HepG2 (cell line): ENCODE measurements around the gene MYL11. TPM values are rescaled to one million over a fixed set of nuclear protein-coding genes. Genes with fewer than 3 reads are reported as not detected.

ENCODE experiments used
- DMAP1 ChIP-seq: IDR thresholded peaks from 2 replicates; pipeline ENCODE4 v1.6.1; 2016
- JUN ChIP-seq: sonication (generic); formaldehyde crosslinking; IDR thresholded peaks from 2 replicates; pipeline ENCODE4 v1.4.0; 2020; ENCODE audit warnings: mild to moderate bottlenecking, missing genetic modification reagents
- KLF6 ChIP-seq: IDR thresholded peaks from 2 replicates; pipeline ENCODE4 v1.8.0; 2016; ENCODE audit warnings: missing biosample characterization, missing genetic modification reagents
- NFRKB ChIP-seq: fragments of 450-650 bp; IDR thresholded peaks from 2 replicates; pipeline ENCODE4 v1.6.1; 2017
- NPAS2 ChIP-seq: sonication (generic); formaldehyde crosslinking; IDR thresholded peaks from 2 replicates; pipeline ENCODE4 v1.8.0; 2022; ENCODE audit warnings: mild to moderate bottlenecking, missing genetic modification reagents, borderline replicate concordance
- SP5 ChIP-seq: IDR thresholded peaks from 2 replicates; pipeline ENCODE4 v1.6.1; 2016; ENCODE audit warnings: low read depth, borderline replicate concordance
- ZFP1 ChIP-seq: IDR thresholded peaks from 2 replicates; pipeline ENCODE4 v1.6.1; 2016
- ZNF251 ChIP-seq: sonication (generic); formaldehyde crosslinking; IDR thresholded peaks from 2 replicates; pipeline ENCODE4 v1.9.0; 2021; ENCODE audit warnings: mild to moderate bottlenecking, missing genetic modification reagents
- ZNF616 ChIP-seq: sonication (generic); formaldehyde crosslinking; IDR thresholded peaks from 2 replicates; pipeline ENCODE4 v1.5.0; 2020; ENCODE audit warnings: low read depth, mild to moderate bottlenecking, missing genetic modification reagents
- ZNF891 ChIP-seq: sonication (generic); formaldehyde crosslinking; IDR thresholded peaks from 2 replicates; pipeline ENCODE4 v1.5.0; 2020; ENCODE audit warnings: mild to moderate bottlenecking, missing genetic modification reagents
- polyA plus RNA-seq, 8 experiments: library from polyadenylated mRNA; depleted of rRNA in 3 of 8; stranded (reverse) in 7 of 8; unstranded in 1 of 8; fragments of >200 nt; fragmentation: Illumina TruSeq in 4 of 8; extraction: Trizol in 4 of 8; gene quantifications; 2 replicates each; pipeline versions ENCODE4 v1.2.1 to v1.2.3, GENCODE V29; 2011 to 2016; ENCODE audit warnings: low read depth in 4 of 8, missing spikeins in 1 of 8, mixed read lengths in 1 of 8; ENCODE audit not compliant: insufficient read depth in 1 of 8
- total RNA-seq, 5 experiments: library from RNA; depleted of rRNA; stranded (reverse); fragments of >200 nt; fragmentation: Illumina TruSeq; extraction: Trizol; gene quantifications; 2 replicates each; pipeline ENCODE4 v1.2.3, GENCODE V29; 2016; ENCODE audit warnings: low read depth in 1 of 5
- TF ChIP-seq, protein P1 (sequence below): IDR thresholded peaks from 2 replicates; pipeline ENCODE4 v1.6.1; 2016; ENCODE audit warnings: low read depth, missing genetic modification reagents, missing compliant biosample characterization
- TF ChIP-seq, protein P2 (sequence below): sonication (generic); formaldehyde crosslinking; IDR thresholded peaks from 2 replicates; pipeline ENCODE4 v1.4.0; 2020; ENCODE audit warnings: missing genetic modification reagents
- TF ChIP-seq, protein P3 (sequence below): sonication (generic); formaldehyde crosslinking; IDR thresholded peaks from 2 replicates; pipeline ENCODE4 v1.8.0; 2022; ENCODE audit warnings: missing genetic modification reagents, mild to moderate bottlenecking, inconsistent platforms, borderline replicate concordance
- TF ChIP-seq, protein P4 (sequence below): sonication (generic); formaldehyde crosslinking; IDR thresholded peaks from 2 replicates; pipeline ENCODE4 v1.9.0; 2021; ENCODE audit warnings: missing genetic modification reagents, borderline replicate concordance

Gene MYL11
- total and polyA plus RNA-seq, 2 of the 13 experiments (the other 11 are each of a cell fraction or from before 2014, with no cell fraction given), result not detected

DNA sequence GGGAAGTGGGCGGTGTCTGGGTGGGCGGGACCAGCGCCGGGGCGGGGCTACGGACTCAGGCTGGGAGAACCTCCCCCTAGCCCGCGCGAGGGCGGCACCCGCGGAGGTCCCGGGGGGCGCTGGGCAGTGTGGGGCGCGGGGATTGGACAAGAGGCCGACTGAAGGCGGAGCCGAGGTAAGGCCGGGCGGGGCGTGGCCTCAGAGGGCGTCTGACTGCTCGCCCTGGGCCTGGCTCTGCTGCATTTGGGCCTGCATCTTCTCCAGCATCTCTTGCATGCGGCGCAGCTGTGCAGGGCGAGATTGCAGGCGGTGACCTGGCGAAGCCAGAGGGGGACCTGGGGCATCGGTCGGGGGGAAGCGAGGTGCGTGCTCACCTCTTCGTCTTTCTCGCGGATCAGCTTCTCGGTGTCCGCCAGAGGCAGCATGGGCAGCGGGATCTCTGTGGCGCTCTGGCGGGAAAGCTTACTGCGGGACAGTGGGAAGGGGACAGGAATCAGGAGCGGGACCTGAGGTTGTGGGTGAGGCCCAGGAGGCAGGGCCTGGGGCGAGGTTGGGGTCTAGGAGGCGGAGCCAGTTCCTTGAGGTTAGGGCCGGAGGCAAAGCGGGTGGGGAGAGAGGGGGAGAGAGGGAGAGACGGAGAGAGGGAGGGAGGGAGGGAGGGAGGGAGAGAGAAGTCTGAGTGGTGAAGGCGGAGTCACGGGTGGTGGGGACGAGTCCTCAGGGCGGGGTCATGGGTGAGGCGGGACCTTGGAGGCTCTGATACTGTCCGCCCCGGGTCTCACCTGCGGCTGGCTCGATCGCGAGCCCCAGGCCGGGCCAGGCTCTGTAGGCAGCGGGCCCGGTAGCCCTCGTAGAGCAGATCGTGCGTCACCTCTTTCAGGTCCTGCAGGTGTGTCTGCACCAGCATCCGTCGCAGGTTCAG is 3.9 kb downstream of the MYL11 start (continued):
- peak; percentile 87 for TF ChIP-seq SP5
- peak; percentile 87 for TF ChIP-seq ZNF891
- TF ChIP-seq, protein P1, sequence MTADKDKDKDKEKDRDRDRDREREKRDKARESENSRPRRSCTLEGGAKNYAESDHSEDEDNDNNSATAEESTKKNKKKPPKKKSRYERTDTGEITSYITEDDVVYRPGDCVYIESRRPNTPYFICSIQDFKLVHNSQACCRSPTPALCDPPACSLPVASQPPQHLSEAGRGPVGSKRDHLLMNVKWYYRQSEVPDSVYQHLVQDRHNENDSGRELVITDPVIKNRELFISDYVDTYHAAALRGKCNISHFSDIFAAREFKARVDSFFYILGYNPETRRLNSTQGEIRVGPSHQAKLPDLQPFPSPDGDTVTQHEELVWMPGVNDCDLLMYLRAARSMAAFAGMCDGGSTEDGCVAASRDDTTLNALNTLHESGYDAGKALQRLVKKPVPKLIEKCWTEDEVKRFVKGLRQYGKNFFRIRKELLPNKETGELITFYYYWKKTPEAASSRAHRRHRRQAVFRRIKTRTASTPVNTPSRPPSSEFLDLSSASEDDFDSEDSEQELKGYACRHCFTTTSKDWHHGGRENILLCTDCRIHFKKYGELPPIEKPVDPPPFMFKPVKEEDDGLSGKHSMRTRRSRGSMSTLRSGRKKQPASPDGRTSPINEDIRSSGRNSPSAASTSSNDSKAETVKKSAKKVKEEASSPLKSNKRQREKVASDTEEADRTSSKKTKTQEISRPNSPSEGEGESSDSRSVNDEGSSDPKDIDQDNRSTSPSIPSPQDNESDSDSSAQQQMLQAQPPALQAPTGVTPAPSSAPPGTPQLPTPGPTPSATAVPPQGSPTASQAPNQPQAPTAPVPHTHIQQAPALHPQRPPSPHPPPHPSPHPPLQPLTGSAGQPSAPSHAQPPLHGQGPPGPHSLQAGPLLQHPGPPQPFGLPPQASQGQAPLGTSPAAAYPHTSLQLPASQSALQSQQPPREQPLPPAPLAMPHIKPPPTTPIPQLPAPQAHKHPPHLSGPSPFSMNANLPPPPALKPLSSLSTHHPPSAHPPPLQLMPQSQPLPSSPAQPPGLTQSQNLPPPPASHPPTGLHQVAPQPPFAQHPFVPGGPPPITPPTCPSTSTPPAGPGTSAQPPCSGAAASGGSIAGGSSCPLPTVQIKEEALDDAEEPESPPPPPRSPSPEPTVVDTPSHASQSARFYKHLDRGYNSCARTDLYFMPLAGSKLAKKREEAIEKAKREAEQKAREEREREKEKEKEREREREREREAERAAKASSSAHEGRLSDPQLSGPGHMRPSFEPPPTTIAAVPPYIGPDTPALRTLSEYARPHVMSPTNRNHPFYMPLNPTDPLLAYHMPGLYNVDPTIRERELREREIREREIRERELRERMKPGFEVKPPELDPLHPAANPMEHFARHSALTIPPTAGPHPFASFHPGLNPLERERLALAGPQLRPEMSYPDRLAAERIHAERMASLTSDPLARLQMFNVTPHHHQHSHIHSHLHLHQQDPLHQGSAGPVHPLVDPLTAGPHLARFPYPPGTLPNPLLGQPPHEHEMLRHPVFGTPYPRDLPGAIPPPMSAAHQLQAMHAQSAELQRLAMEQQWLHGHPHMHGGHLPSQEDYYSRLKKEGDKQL (CRISPR knock-in tag), result no peak
- TF ChIP-seq KLF6 (CRISPR knock-in tag), result peak; percentile 66; the same call in 1 of the 2 replicates
- TF ChIP-seq ZNF251, result peak; percentile 93; the same call in 1 of the 2 replicates
- TF ChIP-seq ZFP1 (CRISPR knock-in tag), result no peak
- TF ChIP-seq, protein P2, sequence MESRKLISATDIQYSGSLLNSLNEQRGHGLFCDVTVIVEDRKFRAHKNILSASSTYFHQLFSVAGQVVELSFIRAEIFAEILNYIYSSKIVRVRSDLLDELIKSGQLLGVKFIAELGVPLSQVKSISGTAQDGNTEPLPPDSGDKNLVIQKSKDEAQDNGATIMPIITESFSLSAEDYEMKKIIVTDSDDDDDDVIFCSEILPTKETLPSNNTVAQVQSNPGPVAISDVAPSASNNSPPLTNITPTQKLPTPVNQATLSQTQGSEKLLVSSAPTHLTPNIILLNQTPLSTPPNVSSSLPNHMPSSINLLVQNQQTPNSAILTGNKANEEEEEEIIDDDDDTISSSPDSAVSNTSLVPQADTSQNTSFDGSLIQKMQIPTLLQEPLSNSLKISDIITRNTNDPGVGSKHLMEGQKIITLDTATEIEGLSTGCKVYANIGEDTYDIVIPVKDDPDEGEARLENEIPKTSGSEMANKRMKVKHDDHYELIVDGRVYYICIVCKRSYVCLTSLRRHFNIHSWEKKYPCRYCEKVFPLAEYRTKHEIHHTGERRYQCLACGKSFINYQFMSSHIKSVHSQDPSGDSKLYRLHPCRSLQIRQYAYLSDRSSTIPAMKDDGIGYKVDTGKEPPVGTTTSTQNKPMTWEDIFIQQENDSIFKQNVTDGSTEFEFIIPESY (CRISPR knock-in tag), result 0 out of 2 replicates have a peak, but pooled peaks have one; percentile 36
- peak; percentile 51; the same call in 1 of the 2 replicates for TF ChIP-seq DMAP1 (CRISPR knock-in tag)
- TF ChIP-seq, protein P3, sequence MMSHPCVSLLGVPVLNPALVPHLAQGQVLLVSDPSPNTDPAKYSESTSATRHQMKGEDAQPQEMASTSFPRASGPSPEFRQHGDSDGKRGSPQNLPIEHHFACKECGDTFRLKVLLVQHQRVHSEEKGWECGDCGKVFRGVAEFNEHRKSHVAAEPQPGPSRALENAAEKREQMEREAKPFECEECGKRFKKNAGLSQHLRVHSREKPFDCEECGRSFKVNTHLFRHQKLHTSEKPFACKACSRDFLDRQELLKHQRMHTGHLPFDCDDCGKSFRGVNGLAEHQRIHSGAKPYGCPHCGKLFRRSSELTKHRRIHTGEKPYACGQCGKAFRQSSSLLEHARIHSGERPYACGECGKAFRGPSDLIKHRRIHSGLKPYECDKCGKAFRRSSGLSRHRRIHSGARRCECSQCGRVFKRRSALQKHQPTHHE (CRISPR knock-in tag), result peak; percentile 19; the same call in 1 of the 2 replicates
- TF ChIP-seq ZNF616, result peak; percentile 63; the same call in 1 of the 2 replicates
- no peak for TF ChIP-seq NFRKB
- TF ChIP-seq, protein P4, sequence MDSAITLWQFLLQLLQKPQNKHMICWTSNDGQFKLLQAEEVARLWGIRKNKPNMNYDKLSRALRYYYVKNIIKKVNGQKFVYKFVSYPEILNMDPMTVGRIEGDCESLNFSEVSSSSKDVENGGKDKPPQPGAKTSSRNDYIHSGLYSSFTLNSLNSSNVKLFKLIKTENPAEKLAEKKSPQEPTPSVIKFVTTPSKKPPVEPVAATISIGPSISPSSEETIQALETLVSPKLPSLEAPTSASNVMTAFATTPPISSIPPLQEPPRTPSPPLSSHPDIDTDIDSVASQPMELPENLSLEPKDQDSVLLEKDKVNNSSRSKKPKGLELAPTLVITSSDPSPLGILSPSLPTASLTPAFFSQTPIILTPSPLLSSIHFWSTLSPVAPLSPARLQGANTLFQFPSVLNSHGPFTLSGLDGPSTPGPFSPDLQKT (CRISPR knock-in tag), result no peak
- TF ChIP-seq NPAS2 (CRISPR knock-in tag), result no peak
- TF ChIP-seq JUN, result peak; percentile 58; the same call in 1 of the 2 replicates
